Fibroblast of lung (primary cell): Measurements from ENCODE around the gene DNAH17.

Experiments
- CTCF ChIP-seq, 2 donors: IDR thresholded peaks in 1 of 2; conservative IDR thresholded peaks in 1 of 2; 1 replicate in 1 of 2; 2 replicates in 1 of 2; pipeline ENCODE4 v1.5.1; 2011 to 2012; ENCODE audit warnings: low read length in 2 of 2, control low read depth in 1 of 2, inconsistent platforms in 1 of 2, low read depth in 1 of 2, mild to moderate bottlenecking in 1 of 2
- EZH2 ChIP-seq: IDR thresholded peaks from 2 replicates; pipeline ENCODE4 v1.5.1; 2012; ENCODE audit warnings: low read length, control low read depth, mild to moderate bottlenecking; ENCODE audit errors: missing control alignments

GRCh38 chr17:78498848-78499247 lies 78.3 kb downstream of the DNAH17 start:
- no peak for TF ChIP-seq CTCF (conservative IDR thresholded peaks at IDR 0.05 in 1 of 2, IDR thresholded peaks at IDR 0.05 in 1 of 2; ENCODE audit: low read depth in 1 of 2, low read length in 2 of 2)
- TF ChIP-seq EZH2: no peak
